ENCODE results near the gene MCOLN1. TPM values are rescaled to one million over a fixed set of nuclear protein-coding genes. Genes with fewer than 3 reads are reported as not detected.
"Not testable (repeated sequence)": the region's sequence is repeated elsewhere in the genome, so short reads cannot be mapped to it uniquely, and the experiment has no call there.

MCOLN1 gene
- total and polyA plus RNA-seq, 2 experiments from 2014 or later: 15.5 to 55.5 TPM

- Histone ChIP-seq H3K4me1 (ENCODE audit: insufficient read depth) (no peaks in the 10 kb centered on the region), H3K79me2 (no peaks in the 10 kb centered on the region), H2AFZ (peak within 1 kb of the TSS; percentile 74), H3K27me3 (no peaks in the 10 kb centered on the region), H3K9me3 (ENCODE audit: low read depth) (no peaks in the 10 kb centered on the region), H3K4me2 (peak within 1 kb of the TSS; percentile 97), H3K36me3 (replicated peaks; ENCODE audit: insufficient read depth, low read depth) (no peaks in the 10 kb centered on the region), H3K4me3 (peak within 1 kb of the TSS; percentile 27), H3K9me2 (replicated peaks; ENCODE audit: insufficient read depth) (no peaks in the 10 kb centered on the region), H3K27ac (peak within 1 kb of the TSS; percentile 87), H4K20me1 (ENCODE audit: insufficient read depth, poor library complexity, severe bottlenecking) (no peaks in the 10 kb centered on the region)
- TF ChIP-seq CTCF (IDR thresholded peaks at IDR 0.05; ENCODE audit: poor library complexity) (no peak), EZH2 (IDR thresholded peaks at IDR 0.05; ENCODE audit: borderline replicate concordance) (no peak), EZH2phosphoT487 (IDR thresholded peaks at IDR 0.05; ENCODE audit: low read depth, severe bottlenecking, unreplicated experiment) (no peak)
- DNase-seq (ENCODE audit: low spot score): peak; percentile 97
- under 1% methylated on average over 53 of the region's 76 CpGs for WGBS (ENCODE audit: low lambda C conversion rate, missing lambda C conversion rate)
Measured at GRCh38 chr19:7535047-7535997, 12.9 kb downstream of the MCOLN1 start, which contains the start of gene PNPLA6. Gene PNPLA6 (plus strand): TSS chr19:7535717. CDS start chr19:7535789, 72 bp downstream.

GRCh38 chr19:7535998-7536695 lies 13.7 kb downstream of the MCOLN1 start:
- no peaks in the 10 kb centered on the region for H3K9me2 ChIP-seq (replicated peaks; ENCODE audit: insufficient read depth)
- no peaks in the 10 kb centered on the region for H3K27me3 ChIP-seq
- H3K36me3 ChIP-seq (replicated peaks; ENCODE audit: insufficient read depth, low read depth): no peaks in the 10 kb centered on the region
- DNase-seq (ENCODE audit: low spot score): no peak
- no peaks in the 10 kb centered on the region for H3K9me3 ChIP-seq (ENCODE audit: low read depth)
- H2AFZ ChIP-seq: peak overlapping the region; percentile 74
- no peaks in the 10 kb centered on the region for H4K20me1 ChIP-seq (ENCODE audit: insufficient read depth, poor library complexity, severe bottlenecking)
- 49% methylated on average over 18 of the region's 30 CpGs for WGBS (ENCODE audit: low lambda C conversion rate, missing lambda C conversion rate)
- H3K27ac ChIP-seq: no peak overlapping the region
- TF ChIP-seq EZH2 (IDR thresholded peaks at IDR 0.05; ENCODE audit: borderline replicate concordance): no peak
- TF ChIP-seq CTCF (IDR thresholded peaks at IDR 0.05; ENCODE audit: poor library complexity): no peak
- no peak for TF ChIP-seq EZH2phosphoT487 (IDR thresholded peaks at IDR 0.05; ENCODE audit: low read depth, severe bottlenecking, unreplicated experiment)
- peak overlapping the region; percentile 97 for H3K4me2 ChIP-seq
- H3K4me1 ChIP-seq (ENCODE audit: insufficient read depth): no peaks in the 10 kb centered on the region
- H3K79me2 ChIP-seq: no peaks in the 10 kb centered on the region
- H3K4me3 ChIP-seq: peak overlapping the region; percentile 27

- H3K27me3 ChIP-seq; DNase-seq (ENCODE audit: low spot score); H2AFZ ChIP-seq; H3K4me1 ChIP-seq (ENCODE audit: insufficient read depth); H3K27ac ChIP-seq; H3K79me2 ChIP-seq; H3K9me2 ChIP-seq (replicated peaks; ENCODE audit: insufficient read depth); H3K4me2 ChIP-seq; H4K20me1 ChIP-seq (ENCODE audit: insufficient read depth, poor library complexity, severe bottlenecking); H3K36me3 ChIP-seq (replicated peaks; ENCODE audit: insufficient read depth, low read depth); H3K4me3 ChIP-seq; H3K9me3 ChIP-seq (ENCODE audit: low read depth): not testable (repeated sequence)
- WGBS (ENCODE audit: low lambda C conversion rate, missing lambda C conversion rate): 99% methylated on average over 5 of the region's 5 CpGs
Measured at GRCh38 chr19:7538990-7539389, 16.6 kb downstream of the MCOLN1 start.

Data from hepatocyte (in vitro differentiated cells).